ENCODE results near the gene YAP1. TPM values are rescaled to one million over a fixed set of nuclear protein-coding genes. Genes with fewer than 3 reads are reported as not detected.
"Not testable (repeated sequence)": the region's sequence is repeated elsewhere in the genome, so short reads cannot be mapped to it uniquely, and the experiment has no call there.

The YAP1 gene
- total RNA-seq, 1 experiment from 2014 or later = 112 TPM

GRCh38 chr11:102239448-102239847 is 129.2 kb downstream of the YAP1 start:
- no peak for DNase-seq (ENCODE audit: low spot score)

- DNase-seq (ENCODE audit: low spot score) = no peak
Observed at GRCh38 chr11:102239911-102240310, 129.7 kb downstream of the YAP1 start.

GRCh38 chr11:102240502-102240901 is 130.3 kb downstream of the YAP1 start:
- no peak for DNase-seq (ENCODE audit: low spot score)

DNA sequence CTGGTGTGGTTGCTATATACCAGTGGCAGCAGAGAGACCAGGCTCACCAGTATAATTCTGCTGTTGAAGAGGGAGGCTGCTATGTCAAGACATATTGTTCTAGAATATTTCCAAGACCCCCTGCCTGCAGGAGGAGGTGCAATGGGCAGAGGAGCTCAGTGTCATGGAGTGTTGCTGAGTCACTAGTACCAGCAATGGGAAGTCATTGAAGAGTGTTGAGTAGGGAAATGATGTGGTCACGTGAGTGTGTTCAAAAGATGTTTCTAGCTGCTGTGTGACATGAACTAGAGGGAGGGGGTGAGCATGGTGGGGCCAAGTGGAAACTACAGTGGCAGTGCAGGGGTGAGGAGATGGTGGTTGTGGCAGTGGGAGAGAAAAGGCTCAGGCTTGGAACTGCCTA is 130.8 kb downstream of the YAP1 start:
- DNase-seq (ENCODE audit: low spot score) = no peak

DNA sequence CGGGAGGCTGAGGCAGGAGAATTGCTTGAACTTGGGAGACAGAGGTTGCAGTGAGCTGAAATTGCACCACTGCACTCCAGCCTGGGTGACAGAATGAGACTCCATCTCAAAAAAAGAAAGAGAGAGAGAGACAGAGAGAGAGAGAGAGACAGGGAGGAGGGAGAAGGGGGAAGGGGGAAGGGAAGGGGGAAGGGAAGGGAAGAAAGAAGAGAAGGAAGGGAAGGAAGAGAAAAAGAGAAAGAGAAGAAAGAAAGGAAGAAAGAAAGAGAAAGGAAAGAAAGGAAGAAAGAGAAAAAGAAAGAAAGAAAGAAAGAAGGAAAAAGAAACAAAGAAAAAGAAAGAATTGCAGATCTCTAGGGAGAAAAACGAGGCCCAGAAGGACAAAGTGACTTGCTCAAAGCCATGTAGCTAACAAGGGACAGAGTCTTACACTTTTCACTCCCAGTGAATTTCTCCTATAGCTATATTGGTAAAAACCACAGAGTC is 133.2 kb downstream of the YAP1 start:
- DNase-seq (ENCODE audit: low spot score) = no peak

GRCh38 chr11:102244681-102245409 is 134.6 kb downstream of the YAP1 start:
- DNase-seq (ENCODE audit: low spot score) = no peak

GRCh38 chr11:102251423-102251822 is 141.2 kb downstream of the YAP1 start:
- no peak for DNase-seq (ENCODE audit: low spot score)

DNA sequence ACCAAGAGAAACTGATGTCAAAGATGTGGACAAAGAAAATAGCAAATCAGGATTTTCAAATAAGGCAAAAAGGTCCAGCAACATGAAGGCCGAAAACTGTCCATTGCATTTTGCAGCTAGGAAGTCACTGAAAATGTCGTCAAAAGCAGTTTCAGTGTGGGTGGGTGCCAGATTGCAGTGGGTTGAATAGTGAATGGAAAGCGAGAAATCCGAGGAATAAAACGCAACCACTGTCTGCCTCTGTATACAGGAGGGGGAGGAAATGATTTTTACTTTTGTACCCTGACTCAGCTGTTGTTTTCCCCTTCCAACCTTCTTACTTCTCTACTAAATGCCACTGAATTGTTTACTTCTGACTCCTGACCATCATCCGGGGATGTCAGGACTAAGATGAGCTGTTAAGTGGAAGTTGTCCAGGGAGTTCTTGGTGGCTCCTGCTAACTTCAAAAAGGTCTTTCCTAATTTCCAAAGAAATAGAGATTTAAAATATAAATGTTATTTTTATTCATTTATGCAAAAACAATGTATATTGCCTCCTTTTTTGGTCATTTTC is 142.2 kb downstream of the YAP1 start:
- DNase-seq (ENCODE audit: low spot score) = no peak

- DNase-seq (ENCODE audit: low spot score) = peak; percentile 37
Observed at GRCh38 chr11:102253020-102253715, 142.9 kb downstream of the YAP1 start.

DNA sequence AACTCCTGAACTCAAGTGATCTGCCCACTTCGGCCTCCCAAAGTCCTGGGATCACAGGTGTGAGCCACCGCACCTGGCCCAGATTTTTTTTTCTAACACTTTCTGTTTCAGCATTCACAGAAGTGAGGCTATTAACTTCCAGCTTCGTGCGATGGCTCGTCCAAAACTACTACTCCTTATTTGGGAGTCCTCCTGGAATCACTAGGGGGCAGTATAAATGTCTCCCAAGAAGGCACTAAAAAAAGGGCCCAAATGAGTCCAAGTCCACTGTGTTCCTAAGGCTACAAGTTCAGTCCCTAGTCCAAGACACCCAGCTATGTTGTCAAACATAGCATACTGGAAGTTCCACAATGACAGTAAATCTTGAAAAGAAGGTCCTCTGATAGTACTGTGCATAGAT is 143.8 kb downstream of the YAP1 start:
- DNase-seq (ENCODE audit: low spot score) = peak; percentile 32

- no peak for DNase-seq (ENCODE audit: low spot score)
Observed at GRCh38 chr11:102256251-102256650, 146.0 kb downstream of the YAP1 start.

DNA sequence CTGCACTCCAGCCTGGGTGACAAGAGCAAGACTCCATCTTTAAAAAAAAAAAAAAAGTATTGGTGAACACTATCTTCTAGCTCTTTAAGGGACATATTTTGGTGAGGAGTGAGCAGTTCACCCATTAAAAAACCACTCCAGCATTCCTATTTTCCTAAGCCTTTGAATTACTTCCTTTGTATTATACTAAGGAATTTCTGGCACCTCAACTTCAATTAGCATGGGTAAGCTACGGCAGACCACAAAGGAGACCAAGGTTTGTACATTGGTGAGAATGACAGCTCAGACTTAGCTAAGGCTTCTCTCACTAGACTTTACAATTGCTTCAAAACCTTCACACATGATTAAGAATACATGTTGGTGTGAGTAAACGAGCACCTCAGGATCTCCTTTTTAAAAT is 150.0 kb downstream of the YAP1 start:
- DNase-seq (ENCODE audit: low spot score) = no peak

- DNase-seq (ENCODE audit: low spot score) = no peak
Observed at GRCh38 chr11:102263379-102264003, 153.2 kb downstream of the YAP1 start.

DNA sequence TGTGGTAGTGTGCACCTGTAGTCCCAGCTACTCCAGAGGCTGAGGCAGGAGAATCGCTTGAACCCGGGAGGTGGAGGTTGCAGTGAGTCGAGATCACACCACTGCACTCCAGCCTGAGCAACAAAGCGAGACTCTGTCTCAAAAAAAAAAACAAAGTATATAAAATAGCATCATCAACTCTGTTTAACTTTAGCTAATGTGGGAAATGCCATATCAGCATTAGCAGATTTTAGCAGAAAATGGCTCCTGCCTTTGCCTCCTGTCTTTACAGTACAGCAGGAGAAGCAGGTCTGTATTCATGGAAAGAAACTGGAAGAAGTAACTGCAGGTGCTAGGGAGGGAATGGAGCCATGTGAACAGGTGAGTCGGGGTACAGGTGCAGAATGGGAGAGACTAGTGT is 154.5 kb downstream of the YAP1 start:
- not testable (repeated sequence) for DNase-seq (ENCODE audit: low spot score)

DNA sequence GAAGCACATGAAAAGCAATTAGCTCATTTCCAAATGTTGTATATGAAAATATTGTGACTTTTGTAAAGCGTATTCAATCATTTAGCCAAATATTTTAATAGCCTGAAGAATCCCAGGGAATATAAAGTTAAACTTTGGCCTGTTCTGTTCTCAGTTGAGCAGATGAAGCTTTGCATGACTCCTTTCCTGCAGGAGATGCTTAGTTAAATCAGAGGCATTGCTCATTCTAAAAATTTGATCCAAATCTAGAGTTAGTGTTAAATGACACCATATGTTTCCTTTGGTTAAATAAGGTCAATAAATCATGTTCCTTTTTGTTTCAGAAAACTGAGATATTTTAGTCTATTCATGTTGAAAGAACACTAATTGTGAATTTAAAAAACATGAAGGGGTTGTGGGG is 155.9 kb downstream of the YAP1 start:
- DNase-seq (ENCODE audit: low spot score) = no peak

DNA sequence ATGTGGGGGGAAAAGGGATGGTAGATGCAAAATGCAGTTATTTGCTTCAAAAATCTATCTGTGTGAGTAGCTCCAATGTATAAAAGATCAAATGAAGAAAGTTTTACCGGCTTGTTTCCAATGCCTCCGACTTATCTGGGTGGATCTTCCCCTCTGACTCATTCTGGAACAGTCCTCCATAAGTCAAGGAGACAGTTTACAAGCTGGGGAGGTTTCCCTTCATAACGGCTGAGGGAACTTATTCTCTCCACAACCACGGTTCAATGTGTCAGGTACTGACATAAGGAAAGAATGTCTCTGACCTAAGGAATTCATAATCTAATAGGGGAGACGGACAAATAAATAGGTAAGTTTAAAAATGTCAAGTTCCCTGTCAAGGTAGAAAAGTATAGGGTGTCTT is 157.4 kb downstream of the YAP1 start:
- DNase-seq (ENCODE audit: low spot score) = peak; percentile 68

DNA sequence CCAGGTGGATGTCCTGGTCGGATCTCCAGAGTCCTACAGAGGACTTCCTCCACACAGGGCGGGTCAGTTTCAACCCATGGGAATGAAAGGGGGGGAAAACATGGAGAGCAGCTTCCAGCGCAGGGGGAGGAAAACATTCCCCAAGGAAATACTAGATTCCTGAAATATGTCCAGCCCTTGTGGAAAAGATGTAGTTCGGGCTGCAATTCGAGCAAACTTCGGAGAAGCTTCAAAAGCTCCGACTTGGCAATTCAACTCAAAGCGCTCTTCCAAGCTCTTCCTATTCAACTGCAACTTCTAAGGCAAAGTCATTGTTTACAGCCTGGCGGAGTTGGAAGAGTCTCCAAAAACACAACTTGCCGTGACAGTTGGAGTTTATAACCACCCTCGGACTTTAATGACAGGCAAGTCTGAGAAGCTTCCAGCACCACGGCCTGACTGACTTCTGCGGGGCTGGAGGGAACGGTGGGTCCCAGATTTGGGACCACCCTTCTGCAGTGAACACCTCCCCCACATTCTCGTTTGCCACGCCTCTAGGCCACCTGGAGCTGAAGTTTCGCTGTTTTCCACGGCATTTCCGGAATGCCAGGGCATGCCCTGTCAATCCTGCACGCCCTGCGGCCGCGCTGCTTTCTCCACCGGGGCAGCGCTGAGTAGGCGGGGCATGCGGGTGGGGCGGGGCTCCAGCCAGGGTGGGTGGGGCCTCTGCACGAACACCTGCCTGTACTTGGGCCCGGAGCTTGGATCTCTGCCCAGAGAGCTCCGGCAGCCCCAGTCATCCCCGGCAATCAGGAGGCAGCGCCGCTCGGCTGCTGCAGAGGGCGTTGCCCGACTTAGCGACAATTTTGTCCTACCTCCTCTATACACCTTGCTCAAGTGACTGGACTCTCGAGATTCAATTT is 158.1 kb downstream of the YAP1 start:
- peak; percentile 98 for DNase-seq (ENCODE audit: low spot score)

- no peak for DNase-seq (ENCODE audit: low spot score)
Observed at GRCh38 chr11:102268985-102269470, 158.8 kb downstream of the YAP1 start.

DNA sequence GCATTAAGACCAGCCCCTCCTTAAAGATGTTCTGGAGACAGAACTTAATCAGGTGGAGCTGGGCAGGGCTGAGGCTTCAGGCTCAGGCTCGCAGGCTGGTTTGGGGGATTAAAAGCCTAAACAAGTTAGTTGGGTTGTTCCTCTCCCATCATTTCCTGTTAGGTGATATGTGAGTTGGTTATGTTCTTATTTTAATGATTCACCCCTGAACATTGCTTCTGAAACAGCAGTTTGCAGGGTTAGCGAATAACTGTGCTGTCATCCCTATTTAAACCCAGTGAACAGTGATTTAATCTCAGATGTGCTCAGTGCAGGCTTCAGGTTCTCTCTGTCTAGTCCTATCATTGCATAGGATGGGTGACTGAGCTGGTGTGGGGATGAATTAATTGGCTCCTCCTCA is 159.7 kb downstream of the YAP1 start:
- DNase-seq (ENCODE audit: low spot score) = no peak

DNA sequence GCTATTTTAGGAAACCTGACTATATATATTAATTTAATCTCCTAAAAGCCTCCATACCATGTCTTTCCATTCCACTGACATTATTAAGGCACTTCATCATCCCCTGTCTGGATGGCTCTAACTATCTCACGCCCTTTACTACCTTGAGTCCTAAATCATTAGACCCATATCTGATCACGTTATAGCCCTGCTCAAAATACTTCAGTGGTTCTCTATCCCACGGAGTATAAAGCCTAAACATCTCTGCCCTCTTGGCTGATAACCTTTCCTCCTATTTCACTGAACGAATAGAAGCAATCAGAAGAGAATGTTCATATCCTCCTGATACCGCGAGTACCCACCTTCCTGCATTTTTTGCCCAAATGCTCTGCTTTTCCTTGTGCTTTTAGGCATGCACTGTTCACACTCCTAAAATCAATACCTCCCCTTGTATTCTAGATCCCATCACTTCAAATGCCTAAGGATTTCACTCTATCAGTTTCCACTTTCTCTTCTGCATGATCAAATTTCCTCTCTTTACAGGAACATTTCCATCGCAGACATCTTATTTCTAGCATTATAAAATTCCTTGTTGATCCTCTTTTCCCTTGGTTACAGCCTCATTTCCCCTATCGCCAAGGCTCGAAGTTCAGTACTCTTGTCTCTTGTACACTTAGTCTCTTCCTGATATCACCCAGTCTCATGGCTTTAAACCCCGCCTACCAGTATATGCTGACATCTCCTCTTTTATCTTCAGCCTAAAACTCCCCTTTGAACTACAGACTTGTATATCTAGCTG is 162.0 kb downstream of the YAP1 start:
- no peak for DNase-seq (ENCODE audit: low spot score)
